HepG2 (cell line): ENCODE results near the gene BSN. TPM values are rescaled to one million over a fixed set of nuclear protein-coding genes. Genes with fewer than 3 reads are reported as not detected.
A peak's percentile ranks its signal among the peaks of the same experiment; 100 is the strongest.

ENCODE experiments used
- AGO1 ChIP-seq: fragments of 200-400 bp; formaldehyde crosslinking; IDR thresholded peaks from 2 replicates; pipeline ENCODE4 v1.6.1; 2017; ENCODE audit warnings: mild to moderate bottlenecking, low read depth, low read length, moderate library complexity; ENCODE audit not compliant: poor library complexity, severe bottlenecking
- FOSL1 ChIP-seq: sonication (generic); formaldehyde crosslinking; IDR thresholded peaks from 2 replicates; pipeline ENCODE4 v1.9.0; 2021; ENCODE audit warnings: missing genetic modification reagents, borderline replicate concordance
- GMEB1 ChIP-seq: sonication (generic); formaldehyde crosslinking; IDR thresholded peaks from 2 replicates; pipeline ENCODE4 v1.5.1; 2020; ENCODE audit warnings: missing genetic modification reagents, mild to moderate bottlenecking, borderline replicate concordance
- HCFC1 ChIP-seq: fragments of 150-350 bp; IDR thresholded peaks from 2 replicates; pipeline ENCODE4 v1.6.1; 2014; ENCODE audit warnings: low read depth, low read length
- HDAC2 ChIP-seq: sonication (generic); formaldehyde crosslinking; IDR thresholded peaks from 2 replicates; pipeline ENCODE4 v1.4.0; 2020; ENCODE audit warnings: missing genetic modification reagents
- IRX3 ChIP-seq: sonication (generic); formaldehyde crosslinking; IDR thresholded peaks from 2 replicates; pipeline ENCODE4 v1.8.1; 2023; ENCODE audit warnings: mild to moderate bottlenecking, low read depth, missing genetic modification reagents, borderline replicate concordance
- JUND ChIP-seq: sonication (generic); formaldehyde crosslinking; IDR thresholded peaks from 2 replicates; pipeline ENCODE4 v1.8.0; 2022; ENCODE audit warnings: mild to moderate bottlenecking, missing genetic modification reagents
- KMT2A ChIP-seq: sonication (generic); formaldehyde crosslinking; IDR thresholded peaks from 2 replicates; pipeline ENCODE4 v1.4.0; 2020; ENCODE audit warnings: missing genetic modification reagents
- MEIS2 ChIP-seq: sonication (generic); formaldehyde crosslinking; IDR thresholded peaks from 2 replicates; pipeline ENCODE4 v1.9.0; 2021; ENCODE audit warnings: mild to moderate bottlenecking, missing genetic modification reagents
- POLR2AphosphoS2 ChIP-seq: IDR thresholded peaks from 2 replicates; pipeline ENCODE4 v1.6.1; 2011; ENCODE audit warnings: low read depth, low read length, improper control_type of control experiment
- RORA ChIP-seq: sonication (generic); formaldehyde crosslinking; IDR thresholded peaks from 2 replicates; pipeline ENCODE4 v1.5.0; 2020; ENCODE audit warnings: mild to moderate bottlenecking, missing genetic modification reagents, moderate library complexity
- SIN3B ChIP-seq: fragments of 150-350 bp; IDR thresholded peaks from 2 replicates; pipeline ENCODE4 v1.6.1; 2014; ENCODE audit warnings: low read length
- TFDP1 ChIP-seq: IDR thresholded peaks from 2 replicates; pipeline ENCODE4 v1.6.1; 2016; ENCODE audit warnings: missing compliant biosample characterization, missing genetic modification reagents, borderline replicate concordance
- TOPORS ChIP-seq: sonication (generic); formaldehyde crosslinking; IDR thresholded peaks from 2 replicates; pipeline ENCODE4 v1.8.0; 2023; ENCODE audit warnings: mild to moderate bottlenecking, missing genetic modification reagents
- ZBTB49 ChIP-seq: sonication (generic); formaldehyde crosslinking; IDR thresholded peaks from 2 replicates; pipeline ENCODE4 v1.4.0; 2020; ENCODE audit warnings: missing genetic modification reagents, borderline replicate concordance
- ZNF136 ChIP-seq: sonication (generic); formaldehyde crosslinking; IDR thresholded peaks from 2 replicates; pipeline ENCODE4 v1.8.1; 2022; ENCODE audit warnings: low read depth, mild to moderate bottlenecking, moderate library complexity, missing genetic modification reagents
- ZNF143 ChIP-seq: sonication (generic); formaldehyde crosslinking; IDR thresholded peaks from 2 replicates; pipeline ENCODE4 v1.4.0; 2020; ENCODE audit warnings: missing genetic modification reagents
- ZNF329 ChIP-seq: sonication (generic); formaldehyde crosslinking; IDR thresholded peaks from 2 replicates; pipeline ENCODE4 v1.9.0; 2021; ENCODE audit warnings: low read depth, mild to moderate bottlenecking, missing genetic modification reagents
- ZNF468 ChIP-seq: sonication (generic); formaldehyde crosslinking; IDR thresholded peaks from 2 replicates; pipeline ENCODE4 v1.8.0; 2022; ENCODE audit warnings: mild to moderate bottlenecking, moderate library complexity, missing genetic modification reagents
- ZNF572 ChIP-seq: sonication (generic); formaldehyde crosslinking; IDR thresholded peaks from 2 replicates; pipeline ENCODE4 v1.5.1; 2020; ENCODE audit warnings: mild to moderate bottlenecking, missing genetic modification reagents
- ZNF577 ChIP-seq: sonication (generic); formaldehyde crosslinking; IDR thresholded peaks from 2 replicates; pipeline ENCODE4 v1.4.0; 2020; ENCODE audit warnings: mild to moderate bottlenecking, low read depth, missing genetic modification reagents, borderline replicate concordance
- ZNF740 ChIP-seq: sonication (generic); formaldehyde crosslinking; IDR thresholded peaks from 2 replicates; pipeline ENCODE4 v1.4.0; 2020; ENCODE audit warnings: missing genetic modification reagents
- ZNF768 ChIP-seq: sonication (generic); formaldehyde crosslinking; IDR thresholded peaks from 2 replicates; pipeline ENCODE4 v1.4.0; 2020; ENCODE audit warnings: missing genetic modification reagents
- ZNF781 ChIP-seq: sonication (generic); formaldehyde crosslinking; IDR thresholded peaks from 2 replicates; pipeline ENCODE4 v1.5.1; 2020; ENCODE audit warnings: borderline replicate concordance, mild to moderate bottlenecking, missing genetic modification reagents; ENCODE audit errors: not compliant biosample characterization
- ZSCAN21 ChIP-seq: sonication (generic); formaldehyde crosslinking; IDR thresholded peaks from 2 replicates; pipeline ENCODE4 v1.8.0; 2022; ENCODE audit warnings: mild to moderate bottlenecking, missing genetic modification reagents, moderate library complexity, borderline replicate concordance
- polyA plus RNA-seq, 8 experiments: library from polyadenylated mRNA; depleted of rRNA in 3 of 8; stranded (reverse) in 7 of 8; unstranded in 1 of 8; fragments of >200 nt; fragmentation: Illumina TruSeq in 4 of 8; extraction: Trizol in 4 of 8; gene quantifications; 2 replicates each; pipeline versions ENCODE4 v1.2.1 to v1.2.3, GENCODE V29; 2011 to 2016; ENCODE audit warnings: low read depth in 4 of 8, missing spikeins in 1 of 8, mixed read lengths in 1 of 8; ENCODE audit not compliant: insufficient read depth in 1 of 8
- total RNA-seq, 5 experiments: library from RNA; depleted of rRNA; stranded (reverse); fragments of >200 nt; fragmentation: Illumina TruSeq; extraction: Trizol; gene quantifications; 2 replicates each; pipeline ENCODE4 v1.2.3, GENCODE V29; 2016; ENCODE audit warnings: low read depth in 1 of 5

The BSN gene
- total and polyA plus RNA-seq, 2 of the 13 experiments (the other 11 are each of a cell fraction or from before 2014, with no cell fraction given): 0.42 to 0.86 TPM

GRCh38 chr3:49689046-49689907 is 135.0 kb downstream of the BSN start, which contains the start of the genes MST1 and RNF123 (continued):
- TF ChIP-seq ZNF572 (CRISPR knock-in tag): no peak
- TF ChIP-seq AGO1: peak; percentile 97
- no peak for TF ChIP-seq ZNF577 (CRISPR knock-in tag)
- TF ChIP-seq JUND (CRISPR knock-in tag): no peak
- TF ChIP-seq TOPORS (CRISPR knock-in tag): no peak
- no peak; the same call in 1 of the 2 replicates for TF ChIP-seq ZNF740
- no peak for TF ChIP-seq ZBTB49 (CRISPR knock-in tag)
- TF ChIP-seq ZNF468 (CRISPR knock-in tag): no peak
- TF ChIP-seq IRX3 (CRISPR knock-in tag): 0 out of 2 replicates have a peak, but pooled peaks have one; percentile 37
- TF ChIP-seq MEIS2 (CRISPR knock-in tag): peak; percentile 46; the same call in 1 of the 2 replicates
- TF ChIP-seq GMEB1 (CRISPR knock-in tag): peak; percentile 72
- peak; percentile 84 for TF ChIP-seq KMT2A (CRISPR knock-in tag)
- TF ChIP-seq RORA (CRISPR knock-in tag): no peak
- TF ChIP-seq ZNF136 (CRISPR knock-in tag): no peak
- TF ChIP-seq HCFC1: peak; percentile 49; the same call in 1 of the 2 replicates
- 0 out of 2 replicates have a peak, but pooled peaks have one; percentile 20 for TF ChIP-seq ZNF143 (CRISPR knock-in tag)
- no peak for TF ChIP-seq POLR2AphosphoS2
- peak; percentile 82 for TF ChIP-seq SIN3B
- 0 out of 2 replicates have a peak, but pooled peaks have one; percentile 40 for TF ChIP-seq ZSCAN21 (CRISPR knock-in tag)
- no peak for TF ChIP-seq FOSL1 (CRISPR knock-in tag)
- peak; percentile 73 for TF ChIP-seq ZNF768 (CRISPR knock-in tag)
- TF ChIP-seq ZNF781 (CRISPR knock-in tag): no peak
- TF ChIP-seq HDAC2 (CRISPR knock-in tag): peak; percentile 74
- peak; percentile 46 for TF ChIP-seq TFDP1 (CRISPR knock-in tag)
- no peak for TF ChIP-seq ZNF329 (CRISPR knock-in tag)
